ENCODE results near the gene TEAD4. TPM values are rescaled to one million over a fixed set of nuclear protein-coding genes. Genes with fewer than 3 reads are reported as not detected.

TEAD4 gene
- polyA plus RNA-seq, 3 donors = 18.6 to 20.4 (median 19.2) TPM

DNA sequence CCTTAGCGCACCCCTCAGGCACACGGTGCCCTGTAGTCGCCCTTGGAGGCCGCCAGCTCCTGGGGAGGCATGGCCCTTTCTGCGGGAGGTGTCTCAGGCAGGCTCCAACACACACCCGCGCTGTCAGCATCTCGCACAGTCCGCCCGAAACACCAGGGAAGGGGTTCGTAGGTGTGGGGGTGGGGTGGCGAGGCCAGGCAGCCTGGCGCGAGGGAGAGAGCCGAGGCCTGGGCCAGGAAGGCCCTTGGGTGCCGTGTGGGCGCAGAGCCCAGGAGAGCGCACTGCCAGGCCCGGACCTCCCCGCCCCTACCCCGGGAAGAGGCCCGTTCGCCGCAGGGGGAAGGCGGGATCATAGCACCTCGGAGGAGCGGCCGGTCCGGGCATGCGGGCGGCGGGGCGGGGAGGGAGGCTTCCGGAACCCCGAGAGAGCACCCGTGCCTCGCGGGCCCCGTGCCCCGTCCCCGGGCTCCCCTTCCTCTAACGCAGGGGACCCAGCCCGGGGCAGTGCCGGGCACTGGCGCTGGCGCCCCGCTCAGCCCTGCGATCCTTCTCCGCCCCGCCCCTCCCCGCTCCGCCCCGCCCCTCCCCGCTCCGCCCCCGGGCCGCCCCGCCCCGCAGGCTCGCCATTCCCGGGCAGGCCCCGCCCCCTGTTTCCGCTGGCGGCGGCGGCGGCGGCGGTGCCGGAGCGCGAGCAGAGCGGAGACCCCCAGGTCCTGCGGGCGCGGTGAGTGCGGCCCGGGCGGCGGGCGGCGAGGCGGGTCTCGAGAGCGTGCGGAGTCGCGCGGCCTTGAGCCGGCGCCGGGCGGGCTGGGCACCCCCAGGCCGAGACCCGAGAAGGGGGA, 117.8 kb downstream of the TEAD4 start, which contains the start of gene TSPAN9:
TSPAN9 (plus strand) TSS at position 650 of the 842 bp plus-strand sequence. CDS start 123,815 bp downstream, outside the sequence.
- DNase-seq (ENCODE audit: low read depth in 3 of 3, low spot score in 2 of 3) = no peak

DNA sequence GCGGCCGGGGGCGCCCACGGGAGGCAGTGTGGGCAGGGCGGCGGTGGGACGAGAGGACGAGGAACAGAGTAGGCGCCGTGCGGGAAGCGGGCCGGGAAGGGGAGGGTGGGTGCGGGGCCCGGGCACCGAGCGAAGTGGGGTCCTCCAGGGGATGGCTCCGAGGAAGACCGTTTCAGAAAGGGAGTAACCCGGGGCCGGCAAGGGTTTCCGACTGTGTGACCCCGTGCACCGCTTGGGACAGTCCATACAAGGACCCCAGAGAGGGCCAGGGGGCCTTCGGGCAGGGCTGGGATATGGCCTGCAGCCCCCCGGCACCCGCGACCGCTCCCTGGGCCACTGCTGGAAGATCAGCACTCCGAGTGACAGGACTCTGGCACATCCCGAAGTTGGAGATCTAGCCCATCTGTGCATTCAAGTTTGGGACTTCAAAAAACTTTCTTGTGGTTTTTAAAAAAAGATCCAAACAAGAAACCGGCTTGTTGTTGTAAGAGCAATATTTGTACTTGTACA, 118.4 kb downstream of the TEAD4 start:
- peak in 1 of 3 donors; percentile 64 for DNase-seq (ENCODE audit: low read depth in 3 of 3, low spot score in 2 of 3)

DNA sequence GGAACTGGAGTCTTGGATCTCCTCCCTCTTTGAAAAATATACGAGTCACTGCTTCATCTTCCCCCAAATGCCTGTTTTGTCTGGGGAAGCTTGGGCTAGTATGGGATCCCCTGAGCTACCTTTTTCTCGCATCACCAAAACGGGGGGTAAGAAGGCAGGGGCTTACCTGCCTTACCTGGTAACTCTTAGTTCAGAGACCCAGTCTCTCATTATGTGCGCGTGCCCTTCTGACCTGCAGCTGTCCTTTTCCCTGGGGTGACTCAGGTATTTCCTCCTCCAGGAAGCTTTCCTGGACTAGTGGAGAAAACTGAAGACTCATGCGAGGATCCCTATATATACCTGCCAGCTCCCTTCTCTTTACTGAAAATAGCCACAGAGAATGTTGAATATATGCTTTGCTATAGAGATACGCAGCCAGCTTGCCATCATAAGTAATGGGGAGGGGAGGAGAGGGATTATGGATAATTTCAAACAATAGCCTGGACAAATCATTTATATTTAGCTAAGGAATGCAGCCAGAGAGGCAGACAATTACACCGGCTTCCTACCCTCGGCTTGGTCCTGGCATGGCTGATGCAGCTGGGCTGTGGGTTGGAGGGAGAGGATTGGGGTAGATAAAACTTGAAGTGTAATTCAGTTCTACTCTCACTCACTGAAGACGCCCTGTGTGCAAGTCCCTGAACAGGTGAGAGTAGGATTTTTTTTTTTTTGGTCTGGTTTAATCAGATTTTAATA, 119.1 kb downstream of the TEAD4 start:
- no peak for DNase-seq (ENCODE audit: low read depth in 3 of 3, low spot score in 2 of 3)

DNA sequence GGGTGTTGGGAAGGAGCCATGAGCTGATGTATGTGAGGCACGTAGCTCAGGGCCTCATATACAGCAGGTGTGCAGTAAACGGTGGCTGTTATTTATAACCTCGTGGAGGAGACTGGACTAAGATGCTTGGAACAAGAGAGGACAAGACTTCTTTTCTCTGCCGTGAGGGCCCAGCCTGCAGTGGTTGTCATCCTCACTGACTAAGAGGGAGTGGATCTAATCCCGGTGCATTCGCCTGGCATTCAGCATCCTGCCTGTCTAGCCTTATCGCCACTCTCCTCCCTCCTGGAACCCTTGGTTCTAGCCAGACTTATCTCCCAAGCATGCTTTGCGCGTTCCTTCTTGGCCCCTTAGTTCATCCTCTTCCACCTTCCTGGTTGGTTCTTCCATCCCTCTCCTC, 121.9 kb downstream of the TEAD4 start:
- DNase-seq (ENCODE audit: low read depth in 3 of 3, low spot score in 2 of 3) = no peak

DNA sequence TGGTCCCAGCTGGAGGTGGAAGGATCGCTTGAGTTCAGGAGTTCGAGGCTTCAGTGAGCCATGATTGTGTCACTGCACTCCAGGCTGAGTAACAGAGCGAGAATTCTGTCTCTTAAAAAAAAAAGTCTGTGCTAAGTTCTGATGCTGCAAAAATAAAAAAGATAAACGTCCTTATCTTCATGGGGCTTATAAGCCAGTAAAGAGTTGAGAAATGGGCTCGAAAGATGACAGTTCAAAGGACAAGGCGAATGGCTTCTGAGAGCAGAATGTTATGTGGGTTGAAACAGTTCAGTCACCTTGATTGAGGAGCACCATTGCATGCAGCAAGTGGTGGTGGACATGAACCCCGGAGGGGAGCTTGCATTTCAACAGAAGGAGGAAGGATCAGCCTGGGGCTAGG, 122.7 kb downstream of the TEAD4 start:
- DNase-seq (ENCODE audit: low read depth in 3 of 3, low spot score in 2 of 3) = no peak

DNA sequence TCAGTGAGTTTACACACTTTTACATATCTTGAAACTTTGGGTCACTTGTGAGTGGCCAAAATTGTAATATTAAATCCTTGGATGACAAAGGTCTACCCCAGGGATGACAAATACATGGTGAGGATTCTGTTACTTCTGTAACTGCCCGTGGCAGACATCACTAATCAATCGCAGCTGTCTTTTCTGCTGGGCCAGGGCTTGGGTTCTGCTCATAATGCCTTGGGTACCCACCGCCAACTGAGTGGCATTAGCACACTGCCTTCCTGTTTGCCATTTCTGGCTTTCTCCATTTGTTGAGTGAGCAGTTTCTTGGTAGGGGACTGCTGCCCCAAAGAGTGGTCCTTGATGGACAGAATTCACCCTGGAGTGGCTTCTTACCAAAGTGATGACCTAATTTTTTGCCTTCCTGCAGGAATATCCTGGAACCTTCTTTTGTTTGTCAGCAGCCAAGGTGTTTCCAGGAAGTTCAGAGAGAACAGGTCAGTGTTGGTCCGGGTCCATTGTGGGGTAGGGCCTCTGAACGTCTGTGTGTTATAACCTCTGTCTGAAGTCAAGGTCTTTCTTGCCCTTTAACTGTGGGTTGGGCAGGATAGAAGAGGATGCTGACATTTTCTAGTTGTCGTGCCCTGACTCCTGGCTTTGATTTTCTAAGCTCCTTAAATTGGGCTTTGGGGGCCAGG, 124.2 kb downstream of the TEAD4 start:
- DNase-seq (ENCODE audit: low read depth in 3 of 3, low spot score in 2 of 3) = no peak

DNA sequence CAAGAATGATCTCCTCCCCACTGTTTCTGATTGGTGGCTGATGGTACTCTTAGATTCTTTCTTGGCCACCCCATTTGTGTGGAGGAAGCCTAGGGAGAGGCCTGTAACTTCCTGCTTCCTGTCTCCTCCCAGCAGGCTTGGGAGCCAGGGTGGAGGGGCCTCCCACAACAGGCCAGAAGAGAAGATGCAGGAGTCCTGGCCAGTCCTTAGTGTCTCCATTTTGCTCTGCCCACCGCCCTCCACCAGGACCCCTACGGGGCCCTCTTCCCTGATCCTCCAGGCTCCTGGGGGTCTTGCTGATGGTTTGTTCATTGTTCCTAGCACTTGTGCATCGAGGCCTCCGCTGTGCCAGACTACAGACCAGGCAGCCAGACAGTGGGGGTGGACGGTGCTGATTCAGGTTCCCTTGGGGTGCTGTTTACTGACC, 124.7 kb downstream of the TEAD4 start:
- no peak for DNase-seq (ENCODE audit: low read depth in 3 of 3, low spot score in 2 of 3)

DNA sequence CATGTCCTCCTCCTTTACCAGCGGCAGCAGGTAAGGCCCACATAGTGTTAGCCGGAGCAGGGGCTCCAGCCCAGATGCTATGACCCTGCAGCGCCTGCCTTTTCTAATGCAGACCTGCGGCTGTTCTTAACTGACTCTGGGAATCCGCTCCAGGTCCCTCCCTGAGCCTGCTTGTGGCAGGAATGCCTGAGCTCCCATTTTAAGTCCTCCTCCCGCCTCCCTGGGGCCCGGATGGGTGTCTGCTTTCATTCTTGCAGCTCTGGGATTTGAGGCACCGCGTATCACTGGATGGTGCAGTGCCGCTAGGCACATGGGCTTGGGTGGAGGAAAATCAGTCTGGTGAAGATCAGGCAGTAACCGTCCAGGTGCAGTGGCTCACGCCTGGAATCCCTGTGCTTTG, 125.5 kb downstream of the TEAD4 start:
- no peak for DNase-seq (ENCODE audit: low read depth in 3 of 3, low spot score in 2 of 3)

DNA sequence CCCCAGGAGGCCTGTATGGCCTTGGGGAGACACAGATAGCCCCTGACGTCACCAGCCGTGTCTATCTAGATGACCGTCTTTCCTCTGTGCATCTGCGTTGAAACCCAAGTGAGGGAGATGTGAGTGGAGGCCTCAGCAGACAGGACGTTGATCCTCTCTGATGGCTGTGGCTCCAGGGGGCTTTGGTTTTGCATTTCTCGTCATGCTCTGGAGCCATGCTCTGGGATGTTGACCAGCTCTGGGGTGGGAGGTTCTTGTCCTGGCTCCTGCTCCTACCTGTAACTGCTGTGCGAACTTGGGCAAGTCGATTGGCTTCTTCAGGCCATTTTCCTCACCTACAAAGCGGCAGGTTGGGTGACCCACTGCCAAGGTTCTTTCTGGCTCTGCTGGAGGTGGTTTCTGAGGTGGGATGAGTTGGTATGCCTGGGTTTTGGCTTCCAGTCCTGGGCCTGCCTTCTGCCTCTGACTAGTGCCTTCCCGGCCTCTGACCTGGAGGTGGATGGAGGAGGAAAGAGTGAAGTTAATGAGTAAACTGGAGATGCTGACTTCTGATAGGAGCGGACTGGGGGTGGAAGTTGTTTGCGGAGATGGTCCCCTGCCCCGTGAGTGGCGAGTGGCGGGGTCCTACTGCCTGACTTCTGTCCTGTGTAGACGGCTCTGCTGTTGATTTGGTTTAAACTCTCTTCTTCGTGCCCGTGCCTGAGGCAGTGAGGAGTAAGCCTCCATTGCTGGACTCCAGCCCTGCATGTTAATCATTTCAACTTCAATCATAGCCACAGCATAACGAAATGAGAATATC, 126.3 kb downstream of the TEAD4 start:
- DNase-seq (ENCODE audit: low read depth in 3 of 3, low spot score in 2 of 3) = no peak

DNA sequence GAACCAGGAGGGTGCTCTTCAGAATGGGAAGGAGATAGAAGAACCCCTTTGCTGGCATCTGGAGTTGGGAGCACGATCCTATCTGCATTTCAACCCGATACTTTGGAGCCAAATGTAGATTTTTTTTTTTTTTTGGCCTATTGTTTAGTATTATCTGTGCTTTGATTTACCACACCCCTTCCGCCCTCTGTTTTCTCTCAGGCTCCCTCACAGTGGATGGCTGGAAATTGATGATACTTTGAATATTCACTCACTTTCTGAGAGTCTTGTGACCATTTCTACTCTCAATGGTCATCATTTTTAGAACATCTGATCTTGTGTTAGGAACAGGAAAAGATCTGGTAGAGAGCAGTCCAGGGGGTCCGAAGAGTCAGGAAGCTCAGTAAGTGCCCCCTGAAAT, 127.0 kb downstream of the TEAD4 start:
- DNase-seq (ENCODE audit: low read depth in 3 of 3, low spot score in 2 of 3) = no peak

DNA sequence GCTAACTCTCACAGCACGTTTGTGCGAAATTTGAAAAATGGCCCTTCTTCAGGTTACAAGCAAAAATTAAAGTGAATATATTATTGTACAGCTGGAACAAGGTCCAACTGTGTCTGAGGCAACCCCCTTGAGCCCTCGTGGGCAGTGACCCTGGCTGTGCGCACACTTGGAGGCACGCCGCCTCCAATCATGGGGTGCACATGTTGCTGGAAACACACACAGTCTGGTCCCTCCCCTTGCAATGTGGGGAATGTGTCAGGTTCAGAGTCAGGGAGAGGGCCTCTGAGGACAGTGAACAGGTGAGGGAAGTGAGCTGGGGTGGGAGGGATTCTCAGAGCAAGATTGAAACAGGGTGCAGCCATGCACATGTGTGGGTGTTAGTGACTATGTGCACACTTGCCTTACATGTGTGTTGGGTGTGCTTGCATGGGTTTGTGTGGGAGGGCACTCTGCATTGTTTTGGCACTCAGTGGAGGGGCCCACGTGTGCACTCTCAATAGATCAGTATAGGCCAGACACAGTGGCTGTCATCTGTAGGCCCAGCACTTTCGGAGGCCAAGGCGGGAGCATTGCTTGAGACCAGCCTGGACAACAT, 127.6 kb downstream of the TEAD4 start:
- DNase-seq (ENCODE audit: low read depth in 3 of 3, low spot score in 2 of 3) = no peak

DNA sequence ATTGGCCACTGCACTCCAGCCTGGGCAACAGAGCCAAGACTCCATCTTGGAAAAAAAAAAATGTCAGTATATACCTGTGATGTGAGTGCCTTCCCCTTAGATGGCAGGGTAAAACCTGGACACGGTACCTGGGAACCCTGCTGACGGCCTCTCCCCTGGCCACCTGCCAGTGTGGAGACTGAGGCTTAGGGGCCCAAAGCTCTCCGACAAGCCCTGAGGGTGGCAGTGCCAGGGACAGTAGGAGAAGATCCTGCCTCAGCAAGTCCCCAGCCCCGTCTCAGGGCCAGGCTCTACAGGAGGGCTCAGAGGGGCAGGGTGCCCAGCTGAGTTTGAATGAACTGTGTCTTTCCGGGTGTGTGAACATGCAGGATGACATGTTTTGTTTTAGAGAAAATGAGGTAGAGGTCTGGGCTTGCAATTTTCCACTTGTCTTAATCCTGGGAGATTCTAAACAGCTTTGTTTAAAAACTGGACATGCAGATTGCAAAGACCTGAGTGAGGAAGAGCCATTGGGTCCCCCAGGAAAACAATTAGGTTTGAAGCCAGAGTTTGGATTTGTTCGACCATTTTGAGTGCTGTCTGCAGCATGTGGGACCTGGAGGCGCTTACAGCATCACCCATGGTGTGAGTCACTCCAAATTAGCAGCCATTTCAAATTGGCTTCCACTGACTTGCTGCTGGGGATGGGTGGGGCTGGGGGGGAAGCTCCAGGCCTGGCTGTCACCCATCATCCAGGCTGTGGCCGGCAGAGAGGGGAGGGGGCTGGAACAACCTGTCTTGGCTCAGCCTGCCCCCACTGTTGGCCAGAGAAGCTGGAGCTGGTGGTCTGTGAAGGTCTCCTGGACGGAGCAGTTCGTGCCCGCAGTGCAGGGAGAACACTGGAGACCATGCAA, 128.8 kb downstream of the TEAD4 start:
- no peak for DNase-seq (ENCODE audit: low read depth in 3 of 3, low spot score in 2 of 3)

DNA sequence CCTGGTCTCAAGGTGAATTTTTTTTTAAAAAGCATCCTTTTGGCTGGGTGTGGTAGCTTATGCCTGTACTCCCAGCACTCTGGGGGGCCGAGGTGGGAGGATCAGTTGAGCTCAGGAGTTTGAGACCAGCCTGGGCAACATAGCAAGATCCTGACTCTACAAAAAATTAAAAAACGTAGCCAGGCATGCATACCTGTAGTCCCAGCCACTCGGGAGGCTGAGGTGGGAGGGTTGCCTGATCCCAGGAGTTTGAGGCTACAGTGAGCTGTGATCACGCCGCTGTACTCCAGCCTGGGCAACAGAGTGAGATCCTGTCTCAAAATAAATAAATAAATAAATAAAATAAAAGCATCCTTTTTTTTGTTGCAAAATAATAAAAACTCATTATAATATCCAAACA, 130.4 kb downstream of the TEAD4 start:
- no peak for DNase-seq (ENCODE audit: low read depth in 3 of 3, low spot score in 2 of 3)

Other genes starting within 250 kb of the TEAD4 start
- 100 to 1,000 TPM; 139 to 152 (median 150) TPM for gene FKBP4, start 164.4 kb upstream of the TEAD4 start, polyA plus RNA-seq (ENCODE audit: insufficient read length in 3 of 3)
- gene ITFG2, start 146.7 kb upstream of the TEAD4 start, polyA plus RNA-seq (ENCODE audit: insufficient read length in 3 of 3) = 10 to 100 TPM; 58.1 to 60.4 (median 59.0) TPM
- gene NRIP2, start 124.4 kb upstream of the TEAD4 start, polyA plus RNA-seq (ENCODE audit: insufficient read length in 3 of 3) = 10 to 100 TPM; 34.1 to 40.5 (median 34.3) TPM
- gene TEX52, start 102.4 kb upstream of the TEAD4 start, polyA plus RNA-seq (ENCODE audit: insufficient read length in 3 of 3) = under 1 TPM; 0.35 to 0.44 (median 0.44) TPM
- 10 to 100 TPM; 28.0 to 31.4 (median 28.2) TPM for gene FOXM1, start 82.2 kb upstream of the TEAD4 start, polyA plus RNA-seq (ENCODE audit: insufficient read length in 3 of 3)
- 10 to 100 TPM; 41.9 to 47.6 (median 44.3) TPM for gene RHNO1, start 82.2 kb upstream of the TEAD4 start, polyA plus RNA-seq (ENCODE audit: insufficient read length in 3 of 3)
- 10 to 100 TPM; 32.9 to 36.7 (median 34.0) TPM for gene TULP3, start 68.5 kb upstream of the TEAD4 start, polyA plus RNA-seq (ENCODE audit: insufficient read length in 3 of 3)
- gene TSPAN9, start 118.0 kb downstream of the TEAD4 start, polyA plus RNA-seq (ENCODE audit: insufficient read length in 3 of 3) = 100 to 1,000 TPM in 1 of 3 donors, 10 to 100 TPM in 2; 92.7 to 102 (median 95.0) TPM